ENCODE measurements around the gene TBL3. TPM values are rescaled to one million over a fixed set of nuclear protein-coding genes. Genes with fewer than 3 reads are reported as not detected.
"Not testable (repeated sequence)": the region's sequence is repeated elsewhere in the genome, so short reads cannot be mapped to it uniquely, and the experiment has no call there.

Gene TBL3
- total RNA-seq, result 46.1 and 71.8 TPM in 2 replicates

DNA sequence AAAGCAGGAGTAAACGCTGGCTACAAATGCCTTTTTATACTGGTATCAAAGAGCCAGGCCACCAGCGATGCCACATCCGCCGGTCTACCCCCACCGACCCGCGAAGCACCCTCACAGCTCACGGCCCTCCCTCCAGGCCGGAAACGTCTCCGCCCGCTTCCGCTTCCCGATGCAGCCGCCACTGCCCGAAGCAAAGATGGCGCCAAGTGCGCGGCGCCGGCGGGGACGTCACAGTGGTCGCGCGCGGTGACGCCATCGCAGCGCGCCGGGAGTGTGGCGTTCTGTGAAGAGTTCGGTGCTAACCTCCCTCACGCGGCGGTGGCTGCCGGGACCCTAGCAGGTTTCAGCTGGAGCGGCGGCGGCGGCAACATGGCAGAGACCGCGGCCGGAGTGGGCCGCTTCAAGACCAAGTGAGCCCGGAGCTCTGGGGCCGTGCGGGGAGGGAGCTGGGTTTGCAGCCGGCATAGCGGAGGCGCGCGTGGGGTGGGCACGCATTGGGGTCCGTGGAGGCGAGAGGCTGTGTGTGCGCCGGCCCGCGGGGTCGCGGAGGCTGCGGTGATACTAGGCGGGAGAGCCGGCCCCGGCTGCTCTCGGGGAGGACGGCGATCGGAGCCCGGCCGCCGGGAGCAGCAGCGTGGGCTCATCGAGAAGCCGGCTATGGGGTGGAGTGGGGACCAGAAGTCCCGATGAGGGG, at the start of gene TBL3:
Gene TBL3 (plus strand): TSS at position 258 of the 694 bp plus-strand sequence. CDS start 112 bp downstream, at position 370.
- DNase-seq, result peak; percentile 97

DNA sequence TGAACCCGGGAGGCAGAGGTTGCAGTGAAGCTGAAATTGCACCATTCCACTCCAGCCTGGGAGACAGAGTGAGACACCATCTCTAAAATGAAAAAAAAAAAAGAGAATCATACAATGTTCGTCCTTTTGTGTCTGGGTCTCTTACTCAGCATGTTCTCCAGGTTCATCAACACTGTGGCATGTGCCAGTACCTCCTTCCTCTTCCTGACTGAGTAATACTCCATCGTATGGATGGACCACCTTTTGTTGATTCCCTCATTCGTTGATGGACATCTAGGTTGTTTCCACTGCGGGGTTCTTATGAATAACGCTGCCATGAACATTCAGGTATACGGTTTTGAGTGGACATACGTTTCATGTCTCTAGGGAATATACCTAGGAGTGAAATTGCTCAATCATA, 49.5 kb upstream of the TBL3 start:
- DNase-seq, result no peak

DNA sequence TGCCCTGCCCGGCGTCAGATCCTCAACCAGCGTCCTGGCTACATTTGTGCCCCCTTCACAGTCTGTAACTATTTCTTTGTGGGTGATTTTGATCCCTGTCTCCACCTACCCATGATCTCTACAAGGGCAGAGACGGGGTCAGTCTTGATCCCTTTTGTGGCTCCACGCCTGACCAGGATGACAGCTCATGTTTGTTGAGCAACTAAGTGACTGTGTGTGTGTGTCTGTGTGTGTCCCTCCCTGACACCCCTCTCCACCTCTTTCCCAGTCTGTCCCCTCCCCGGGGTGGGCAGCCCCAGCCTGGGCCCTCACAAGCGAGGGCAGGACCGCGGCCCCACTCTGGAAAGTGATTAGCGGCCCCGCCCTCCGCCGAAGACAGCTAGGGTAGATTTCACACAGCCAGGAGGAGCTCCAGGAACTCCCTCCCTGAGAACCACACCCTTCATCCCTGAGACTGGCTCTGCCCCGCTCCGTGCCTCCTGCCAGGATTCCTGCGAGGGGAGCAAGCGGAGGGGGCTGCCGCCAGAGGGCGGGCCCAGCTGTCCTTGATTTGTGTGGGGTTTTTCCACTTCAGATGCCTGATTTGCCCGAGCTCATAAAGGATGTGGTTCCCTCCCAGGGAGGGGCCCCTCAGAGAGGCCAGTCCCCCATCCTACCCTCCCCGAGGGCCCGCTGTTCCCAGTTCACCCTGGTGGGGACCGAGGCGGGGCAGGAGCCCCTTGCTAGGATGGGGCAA, 48.4 kb upstream of the TBL3 start:
- peak; percentile 19 for DNase-seq

DNA sequence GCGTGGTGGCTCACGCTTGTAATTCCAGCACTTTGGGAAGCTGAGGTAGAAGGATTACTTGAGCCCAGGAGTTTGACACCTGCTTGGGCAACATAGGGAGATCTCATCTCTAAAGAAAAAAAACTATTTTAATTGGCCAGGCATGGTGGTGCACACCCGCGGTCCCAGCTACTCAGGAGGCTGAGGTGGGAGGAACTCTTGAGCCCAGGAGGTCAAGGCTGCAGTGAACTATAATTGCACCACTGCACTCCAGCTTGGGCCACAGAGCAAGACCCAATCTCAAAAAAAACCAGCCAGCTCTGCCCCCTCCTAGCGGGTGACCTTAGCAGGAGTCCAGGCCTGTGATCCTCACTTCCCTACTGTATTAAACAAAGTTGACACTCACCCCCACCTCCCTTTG, 47.8 kb upstream of the TBL3 start:
- DNase-seq, result no peak

- DNase-seq, result no peak
Measured at GRCh38 chr16:1926271-1926670, 45.6 kb upstream of the TBL3 start.

DNA sequence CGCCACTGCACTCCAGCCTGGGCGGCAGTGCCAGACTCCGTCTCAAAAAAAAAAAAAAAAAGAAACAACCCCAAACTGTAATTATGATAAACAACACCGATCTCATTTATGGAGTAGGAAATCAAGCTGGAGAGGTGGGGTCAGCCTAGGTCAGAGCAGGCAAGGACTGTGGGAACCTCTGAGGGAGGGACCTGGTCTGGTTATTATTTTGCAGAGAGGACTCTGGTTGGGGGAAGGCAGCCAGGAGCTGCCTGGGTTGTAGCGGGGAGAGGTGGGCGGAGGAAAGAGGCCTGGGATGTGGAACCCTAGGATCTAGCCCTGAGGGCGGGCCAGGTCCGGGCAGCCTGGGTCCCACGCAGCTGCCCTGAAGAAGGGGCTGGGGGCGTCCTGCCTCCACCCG, 42.7 kb upstream of the TBL3 start:
- peak; percentile 32 for DNase-seq

GRCh38 chr16:1929578-1930337, 42.1 kb upstream of the TBL3 start:
- peak; percentile 89 for DNase-seq

- no peak for DNase-seq
Measured at GRCh38 chr16:1930338-1930720, 41.5 kb upstream of the TBL3 start.

DNA sequence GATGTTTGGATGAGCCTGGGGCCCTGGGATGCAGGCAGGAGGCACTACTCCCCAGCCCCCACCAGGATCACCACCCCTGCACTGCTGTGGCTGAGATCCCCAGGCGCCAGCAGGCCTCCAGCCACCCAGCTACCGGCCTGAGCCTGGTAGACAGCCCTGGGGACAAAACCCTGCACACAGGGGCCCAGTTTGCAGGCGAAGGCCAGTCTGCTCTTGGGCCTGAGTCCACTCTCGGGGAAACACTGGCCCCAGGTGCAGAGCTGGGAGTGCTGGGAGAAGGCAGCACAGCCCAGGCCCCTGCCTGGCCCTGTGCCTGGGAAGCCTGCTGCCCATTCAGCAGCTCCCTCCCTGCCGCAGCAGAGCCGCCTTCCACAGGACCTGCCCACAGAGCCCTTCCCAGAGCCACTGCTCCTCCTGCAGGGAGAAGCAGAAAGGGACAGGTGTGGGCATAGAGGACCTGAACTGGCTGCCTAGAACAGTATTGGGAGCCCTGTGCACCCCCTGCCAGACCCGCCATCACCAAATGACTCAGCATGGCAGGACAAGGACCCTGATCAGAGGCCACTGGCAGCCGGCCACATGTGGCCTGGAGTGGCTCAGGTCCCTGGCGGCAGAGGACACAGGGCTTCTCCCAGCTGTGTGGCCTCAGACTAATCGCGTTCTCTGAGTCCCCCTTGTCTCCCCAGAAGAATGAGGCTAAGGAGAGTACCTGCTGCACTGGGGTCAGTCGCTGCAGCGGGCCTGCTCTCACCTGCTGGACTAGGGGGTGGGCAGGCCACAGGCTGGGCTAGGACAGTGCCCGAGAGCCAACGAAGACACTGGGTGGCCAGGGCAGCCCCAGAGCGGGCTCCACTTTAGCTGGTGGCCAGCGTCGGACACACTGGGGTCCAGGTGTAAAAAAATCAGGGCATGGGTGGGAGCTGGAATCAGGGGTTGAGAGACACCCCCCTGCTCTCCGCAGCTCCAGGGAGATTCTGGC, 39.5 kb upstream of the TBL3 start:
- DNase-seq, result no peak

- DNase-seq, result no peak
Measured at GRCh38 chr16:1933097-1933661, 38.7 kb upstream of the TBL3 start.

DNA sequence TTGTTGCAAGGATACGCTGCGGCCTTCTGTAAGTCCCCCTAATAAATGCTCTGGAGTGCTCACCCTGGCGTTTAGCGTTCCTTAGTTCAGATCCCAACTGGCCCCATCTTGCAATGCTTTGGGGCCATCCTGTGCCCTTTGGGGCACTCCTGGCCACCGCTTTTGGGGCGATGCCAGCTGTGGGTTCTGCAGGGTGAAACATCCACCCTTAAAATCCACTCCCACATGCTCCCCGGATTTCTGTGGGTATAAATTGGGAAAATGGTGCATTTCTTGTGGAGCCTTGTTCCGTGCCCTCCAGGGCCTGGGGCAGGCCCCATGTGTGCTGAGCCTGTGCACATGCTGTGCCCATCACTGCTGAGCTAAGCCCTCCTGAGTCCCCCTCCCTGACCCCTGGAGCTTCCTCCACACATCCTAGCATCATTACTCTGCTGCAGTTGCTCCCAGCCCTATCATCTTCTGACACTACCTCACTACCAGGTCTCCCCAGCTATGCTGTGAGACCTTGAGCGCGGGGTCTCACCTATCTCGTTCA, 34.8 kb upstream of the TBL3 start:
- no peak for DNase-seq

- no peak for DNase-seq
Measured at GRCh38 chr16:1938316-1938715, 33.5 kb upstream of the TBL3 start.

- no peak for DNase-seq
Measured at GRCh38 chr16:1938910-1939309, 32.9 kb upstream of the TBL3 start.

- not testable (repeated sequence) for DNase-seq
Measured at GRCh38 chr16:1939833-1940232, 32.0 kb upstream of the TBL3 start.

DNA sequence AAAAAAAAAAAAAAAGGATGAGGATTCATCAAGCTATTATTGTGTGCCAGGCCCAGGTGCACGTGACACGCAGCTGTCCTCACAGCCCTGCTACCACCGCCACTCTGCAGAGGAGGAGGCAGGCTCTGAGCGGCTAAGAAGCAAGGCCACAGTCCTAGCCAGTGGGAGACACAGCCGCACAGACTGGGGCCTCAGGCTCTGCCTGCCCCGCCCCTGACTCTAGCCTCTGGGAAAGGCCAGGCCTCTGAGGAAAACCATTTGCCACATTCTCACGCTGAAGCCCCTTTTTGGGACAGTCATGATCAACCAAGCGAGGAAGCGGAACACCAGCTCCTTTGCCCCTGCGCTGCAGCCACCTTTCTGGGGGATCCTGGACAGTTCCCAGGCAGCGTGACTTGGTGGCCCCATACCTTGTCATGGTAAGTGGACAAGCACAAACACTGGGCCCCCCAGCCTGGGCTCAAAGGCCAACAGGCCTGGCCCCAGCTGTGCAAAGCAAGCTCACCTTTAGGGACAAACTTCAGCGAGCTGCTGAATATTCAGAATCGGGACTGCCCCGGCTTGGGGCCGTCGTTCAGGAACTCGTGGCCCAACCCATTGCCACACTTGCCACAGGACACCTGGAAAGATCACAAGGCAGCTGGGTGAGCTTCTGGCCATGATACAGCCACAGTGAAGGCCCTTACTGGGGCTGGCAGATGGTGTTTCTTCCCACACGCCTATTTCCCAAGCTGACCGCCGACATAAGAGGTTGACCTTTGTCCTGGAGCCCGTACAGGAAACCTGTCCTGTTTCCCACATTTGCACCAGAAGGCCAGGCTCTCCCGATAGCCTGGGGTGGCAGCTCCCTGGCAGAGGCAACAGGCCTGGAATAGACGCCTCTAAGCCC, 31.3 kb upstream of the TBL3 start:
- no peak for DNase-seq

DNA sequence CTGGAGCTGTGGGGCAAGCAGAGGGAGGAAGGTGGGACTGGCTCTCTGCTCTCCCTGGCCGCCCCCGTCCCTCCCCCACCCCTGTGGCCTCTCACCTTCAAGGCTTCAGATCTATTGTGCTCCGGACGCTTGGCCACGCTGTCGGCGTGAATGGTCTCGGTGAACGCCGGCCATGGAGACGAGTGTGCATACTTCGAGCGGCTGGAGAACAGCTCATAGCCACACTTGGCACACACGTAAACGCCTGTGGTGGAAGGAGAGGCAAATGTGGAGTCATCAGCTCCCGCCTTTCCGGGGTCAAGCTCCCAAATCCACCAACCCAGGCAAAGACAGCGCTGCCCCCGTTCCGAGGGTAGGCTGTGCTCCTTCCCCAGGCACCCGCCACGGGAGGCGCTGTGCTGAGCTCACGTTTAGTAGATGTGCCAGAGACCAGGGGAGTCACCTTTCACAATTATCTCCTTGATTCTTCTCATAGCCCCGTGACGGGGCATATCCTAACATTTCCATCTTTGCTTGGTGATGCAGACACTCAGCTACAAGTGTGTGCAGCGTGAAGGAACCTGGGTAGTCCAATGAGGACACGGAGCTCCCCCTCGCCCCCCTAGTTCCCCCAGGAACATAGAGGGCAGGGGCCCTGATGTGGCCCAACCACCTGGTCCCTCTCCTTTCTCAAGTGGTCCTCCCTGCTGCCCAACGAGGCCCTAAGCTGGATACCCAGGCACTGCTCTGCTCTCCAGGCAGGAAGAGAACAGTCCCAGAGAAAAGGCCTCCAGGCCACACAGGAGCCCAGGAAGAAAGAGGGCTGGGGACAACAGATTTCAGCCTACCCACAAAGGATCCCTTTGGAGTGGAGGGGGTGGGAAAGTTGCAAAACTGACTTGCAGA, 30.4 kb upstream of the TBL3 start:
- peak; percentile 30 for DNase-seq

- no peak for DNase-seq
Measured at GRCh38 chr16:1942047-1942809, 29.6 kb upstream of the TBL3 start.

- DNase-seq, result peak; percentile 98
Measured at GRCh38 chr16:1942810-1943726, 28.8 kb upstream of the TBL3 start, which contains the start of gene MSRB1. MSRB1 (minus strand) TSS chr16:1943199; CDS start chr16:1943156, 43 bp downstream.
